C4-2B (cell line): Measurements from ENCODE around the gene MYCBPAP.

ENCODE experiments used
- H3K27ac ChIP-seq: fragments of 450-650 bp; 2 replicates; pipeline ENCODE4 v1.5.1; 2017
- ZFX ChIP-seq: fragments of 450-650 bp; IDR thresholded peaks from 2 replicates; pipeline ENCODE4 v1.6.1; 2017
- TF ChIP-seq, protein P1 (sequence below): fragments of 450-650 bp; conservative IDR thresholded peaks from 2 replicates; pipeline ENCODE4 v1.5.1; 2017; ENCODE audit warnings: mild to moderate bottlenecking

MYCBPAP gene

DNA sequence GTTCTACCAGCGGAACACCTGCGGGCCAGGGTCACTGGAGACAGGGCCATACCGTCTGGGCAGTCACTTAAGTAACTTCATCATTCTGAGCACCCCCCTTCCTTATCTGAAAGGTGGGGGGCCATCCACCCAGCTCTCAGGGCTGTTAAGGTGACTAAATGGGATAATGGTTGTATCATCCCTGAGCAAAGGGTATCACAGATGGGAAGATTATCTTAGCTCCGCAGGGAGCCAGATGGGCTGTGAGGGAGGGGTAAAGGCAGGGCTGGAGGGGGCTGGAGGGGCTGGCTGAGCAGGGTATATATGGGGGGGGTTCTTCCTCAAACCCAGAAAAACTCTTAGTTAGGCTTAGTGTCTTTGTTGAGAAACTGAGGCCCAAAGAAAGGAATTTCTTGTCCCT is 49.4 kb downstream of the MYCBPAP start:
- no peak overlapping the region for H3K27ac ChIP-seq

DNA sequence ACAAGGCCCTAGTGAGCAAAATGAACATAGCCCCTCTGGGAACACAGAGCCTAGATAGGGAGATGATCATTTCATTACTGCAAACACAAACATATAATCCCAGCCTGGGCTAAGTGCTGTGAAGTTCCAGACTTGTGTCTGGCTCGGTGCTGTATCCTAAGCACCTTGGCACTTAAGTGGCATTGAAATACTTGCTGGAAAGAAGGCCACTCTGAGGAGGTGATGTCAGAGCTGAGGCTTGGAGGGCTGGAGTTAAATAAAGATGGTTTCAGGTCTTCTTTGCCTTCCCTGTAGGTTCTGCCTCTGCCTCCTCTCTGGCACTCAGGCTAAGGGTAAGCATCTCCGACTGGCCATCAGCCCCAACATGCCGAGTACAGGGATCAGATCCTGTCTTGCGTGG is 49.9 kb downstream of the MYCBPAP start:
- H3K27ac ChIP-seq, result no peak overlapping the region
- TF ChIP-seq, protein P1, sequence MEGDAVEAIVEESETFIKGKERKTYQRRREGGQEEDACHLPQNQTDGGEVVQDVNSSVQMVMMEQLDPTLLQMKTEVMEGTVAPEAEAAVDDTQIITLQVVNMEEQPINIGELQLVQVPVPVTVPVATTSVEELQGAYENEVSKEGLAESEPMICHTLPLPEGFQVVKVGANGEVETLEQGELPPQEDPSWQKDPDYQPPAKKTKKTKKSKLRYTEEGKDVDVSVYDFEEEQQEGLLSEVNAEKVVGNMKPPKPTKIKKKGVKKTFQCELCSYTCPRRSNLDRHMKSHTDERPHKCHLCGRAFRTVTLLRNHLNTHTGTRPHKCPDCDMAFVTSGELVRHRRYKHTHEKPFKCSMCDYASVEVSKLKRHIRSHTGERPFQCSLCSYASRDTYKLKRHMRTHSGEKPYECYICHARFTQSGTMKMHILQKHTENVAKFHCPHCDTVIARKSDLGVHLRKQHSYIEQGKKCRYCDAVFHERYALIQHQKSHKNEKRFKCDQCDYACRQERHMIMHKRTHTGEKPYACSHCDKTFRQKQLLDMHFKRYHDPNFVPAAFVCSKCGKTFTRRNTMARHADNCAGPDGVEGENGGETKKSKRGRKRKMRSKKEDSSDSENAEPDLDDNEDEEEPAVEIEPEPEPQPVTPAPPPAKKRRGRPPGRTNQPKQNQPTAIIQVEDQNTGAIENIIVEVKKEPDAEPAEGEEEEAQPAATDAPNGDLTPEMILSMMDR, result no peak
- no peak for TF ChIP-seq ZFX

More for the DNA sequence above, 49.4 kb downstream of the MYCBPAP start:
- TF ChIP-seq ZFX, result no peak

- TF ChIP-seq, protein P1, result no peak
- no peak for TF ChIP-seq ZFX
- no peak overlapping the region for H3K27ac ChIP-seq
These were observed 50.3 kb downstream of the MYCBPAP start for GRCh38 chr17:50558581-50558940.

DNA sequence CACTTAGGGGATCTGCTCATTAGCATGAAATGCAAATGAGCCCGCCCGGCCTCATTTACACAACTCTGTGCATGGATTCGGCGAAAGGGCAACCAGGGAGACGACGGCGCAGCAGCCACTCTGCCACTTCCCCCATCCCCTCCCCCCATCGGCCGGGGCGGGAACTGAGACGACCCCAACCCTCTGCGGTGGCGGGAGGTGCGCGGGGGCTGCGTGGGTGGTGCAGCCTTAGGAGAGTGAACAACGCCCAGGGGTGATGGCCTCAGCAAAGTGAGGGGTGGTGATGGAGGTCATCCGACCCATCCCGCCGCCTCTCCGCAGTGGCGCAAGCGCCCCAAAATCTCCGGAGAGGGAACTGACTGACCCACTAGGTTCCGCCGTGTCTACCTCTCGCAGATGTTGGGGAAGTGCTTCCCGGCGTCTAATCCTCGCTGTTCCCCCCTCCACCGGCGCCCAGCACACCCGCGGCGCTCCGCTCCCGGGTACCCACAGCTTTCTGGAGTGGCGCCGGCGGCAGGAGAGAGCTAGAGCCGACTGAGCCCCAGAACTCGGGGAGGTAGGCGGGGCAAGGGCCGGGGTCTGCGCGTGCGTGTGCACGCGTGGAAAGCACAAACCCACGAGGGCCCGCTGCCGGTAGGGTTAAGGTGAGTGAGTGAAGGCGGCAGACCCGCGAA is 50.8 kb downstream of the MYCBPAP start:
- no peak overlapping the region for H3K27ac ChIP-seq
- TF ChIP-seq ZFX, result no peak
- TF ChIP-seq, protein P1, result no peak

GRCh38 chr17:50559674-50560184 is 51.5 kb downstream of the MYCBPAP start:
- TF ChIP-seq ZFX, result no peak
- TF ChIP-seq, protein P1, result no peak
- H3K27ac ChIP-seq, result no peak overlapping the region

GRCh38 chr17:50560185-50560824 is 52.1 kb downstream of the MYCBPAP start, which contains the start of gene CACNA1G:
TSS of gene CACNA1G (plus strand) at chr17:50560715. CDS start at chr17:50561460, 745 bp downstream.
- no peak within 1 kb of the TSS for H3K27ac ChIP-seq
- TF ChIP-seq ZFX, result no peak

GRCh38 chr17:50560931-50561745 is 52.9 kb downstream of the MYCBPAP start:
- H3K27ac ChIP-seq, result no peak overlapping the region
- TF ChIP-seq ZFX, result no peak
- TF ChIP-seq, protein P1, result no peak

- TF ChIP-seq, protein P1, result no peak
- no peak for TF ChIP-seq ZFX
These were observed 53.5 kb downstream of the MYCBPAP start for GRCh38 chr17:50561746-50562141.

More at GRCh38 chr17:50561746-50562141, 53.5 kb downstream of the MYCBPAP start:
- no peak overlapping the region for H3K27ac ChIP-seq
